T-cell (primary cell): ENCODE data around the gene ATXN7. TPM values are rescaled to one million over a fixed set of nuclear protein-coding genes. Genes with fewer than 3 reads are reported as not detected.
A peak's percentile ranks its signal among the peaks of the same experiment; 100 is the strongest.

Source experiments
- ATAC-seq, 4 experiments: fragments of 200-7000 bp in 3 of 4; fragments of 150-1000 bp in 1 of 4; cut with Tn5 transposase; replicated peaks in 1 of 4; 1 replicate in 3 of 4; 2 replicates in 1 of 4; pipeline ENCODE4 v1.10.0; 2021; ENCODE audit warnings: moderate library complexity in 3 of 4, mild to moderate bottlenecking in 2 of 4, moderate number of reproducible peaks in 1 of 4
- CTCF ChIA-PET, 2 donors: fragments of 300-600 bp; sonication (Branson Sonifier 250); formaldehyde crosslinking; loops; one replicate each; lab custom pipeline; 2022; ENCODE audit warnings: antibody characterized with exemption in 2 of 2; lab: Charles Lee
- POLR2A ChIA-PET, 2 donors: fragments of 300-600 bp; sonication (Branson Sonifier 250); formaldehyde crosslinking; loops; one replicate each; lab custom pipeline; 2022; ENCODE audit warnings: antibody characterized with exemption in 2 of 2; lab: Charles Lee
- DNase-seq, 35 experiments: peaks; one replicate each; pipeline versions ENCODE4 v3.0.0 to v3.0.0-alpha.2; 2013 to 2023
- H3K27ac ChIP-seq: one replicate; pipeline ENCODE4 v1.5.1; 2013; ENCODE audit warnings: low read length
- H3K27me3 ChIP-seq, 2 experiments: replicated peaks in 1 of 2; 1 replicate in 1 of 2; 2 replicates in 1 of 2; pipeline versions ENCODE4 v1.6.1 to v1.7.0; 2013; ENCODE audit warnings: low read length in 1 of 2, mixed read lengths in 1 of 2; ENCODE audit not compliant: control insufficient read depth in 2 of 2, insufficient read depth in 2 of 2; ENCODE audit errors: extremely low read depth in 1 of 2
- H3K36me3 ChIP-seq, 2 donors: 1 replicate in 1 of 2; 2 replicates in 1 of 2; pipeline versions ENCODE4 v1.6.1 to v1.7.0; 2013; ENCODE audit warnings: low read length in 1 of 2; ENCODE audit not compliant: control insufficient read depth in 2 of 2, insufficient read depth in 1 of 2; ENCODE audit errors: extremely low read depth in 1 of 2
- H3K4me1 ChIP-seq, 2 experiments: 1 replicate in 1 of 2; 2 replicates in 1 of 2; pipeline versions ENCODE4 v1.6.1 to v1.7.0; 2013; ENCODE audit warnings: low read length in 2 of 2, mixed read lengths in 1 of 2; ENCODE audit not compliant: insufficient read depth in 2 of 2, control insufficient read depth in 1 of 2; ENCODE audit errors: extremely low read depth in 1 of 2
- H3K4me3 ChIP-seq, 2 donors: 1 replicate in 1 of 2; 2 replicates in 1 of 2; pipeline versions ENCODE4 v1.5.1 to v1.7.0; 2013; ENCODE audit warnings: mild to moderate bottlenecking in 2 of 2, low read length in 1 of 2, moderate library complexity in 1 of 2; ENCODE audit not compliant: control insufficient read depth in 1 of 2; ENCODE audit errors: extremely low read depth in 1 of 2
- H3K9me3 ChIP-seq: 2 replicates; pipeline ENCODE4 v1.7.0; 2013
- H3K27ac Mint-ChIP-seq, 2 donors: one replicate each; pipeline ENCODE4 v1.8.0; 2020 to 2021; ENCODE audit warnings: mild to moderate bottlenecking in 2 of 2, mixed read lengths in 2 of 2
- H3K27me3 Mint-ChIP-seq, 2 donors: one replicate each; pipeline ENCODE4 v1.8.0; 2021 to 2022; ENCODE audit warnings: mixed read lengths in 2 of 2
- H3K36me3 Mint-ChIP-seq: one replicate; pipeline ENCODE4 v1.8.0; 2021; ENCODE audit warnings: mixed read lengths
- H3K4me1 Mint-ChIP-seq, 3 donors: one replicate each; pipeline ENCODE4 v1.8.0; 2020 to 2022; ENCODE audit warnings: mixed read lengths in 3 of 3, mild to moderate bottlenecking in 1 of 3
- H3K4me3 Mint-ChIP-seq, 3 donors: one replicate each; pipeline ENCODE4 v1.8.0; 2020 to 2022; ENCODE audit warnings: mild to moderate bottlenecking in 3 of 3, mixed read lengths in 3 of 3, moderate library complexity in 3 of 3
- H3K9me3 Mint-ChIP-seq, 3 donors: one replicate each; pipeline ENCODE4 v1.8.0; 2020 to 2022; ENCODE audit warnings: mixed read lengths in 3 of 3
- WGBS: methylation state at CpG from one replicate; pipeline ENCODE4 v1.1.5; 2013; ENCODE audit warnings: missing lambda C conversion rate; ENCODE audit not compliant: insufficient coverage; 5-methylcytosine and 5-hydroxymethylcytosine counted together
- total RNA-seq, 35 experiments: library from RNA in 6 of 35; stranded (reverse) in 6 of 35; fragments of 120-200 nt in 1 of 35; gene quantifications; one replicate each; pipeline versions ENCODE4 v1.2.1 to v1.2.4 and lab custom pipeline; 2013 to 2026

The ATXN7 gene
- total RNA-seq, 5 donors from 2014 or later (not counting 1 experiment from before 2014, with no cell fraction given) = 110 to 231 (median 123) TPM

DNA sequence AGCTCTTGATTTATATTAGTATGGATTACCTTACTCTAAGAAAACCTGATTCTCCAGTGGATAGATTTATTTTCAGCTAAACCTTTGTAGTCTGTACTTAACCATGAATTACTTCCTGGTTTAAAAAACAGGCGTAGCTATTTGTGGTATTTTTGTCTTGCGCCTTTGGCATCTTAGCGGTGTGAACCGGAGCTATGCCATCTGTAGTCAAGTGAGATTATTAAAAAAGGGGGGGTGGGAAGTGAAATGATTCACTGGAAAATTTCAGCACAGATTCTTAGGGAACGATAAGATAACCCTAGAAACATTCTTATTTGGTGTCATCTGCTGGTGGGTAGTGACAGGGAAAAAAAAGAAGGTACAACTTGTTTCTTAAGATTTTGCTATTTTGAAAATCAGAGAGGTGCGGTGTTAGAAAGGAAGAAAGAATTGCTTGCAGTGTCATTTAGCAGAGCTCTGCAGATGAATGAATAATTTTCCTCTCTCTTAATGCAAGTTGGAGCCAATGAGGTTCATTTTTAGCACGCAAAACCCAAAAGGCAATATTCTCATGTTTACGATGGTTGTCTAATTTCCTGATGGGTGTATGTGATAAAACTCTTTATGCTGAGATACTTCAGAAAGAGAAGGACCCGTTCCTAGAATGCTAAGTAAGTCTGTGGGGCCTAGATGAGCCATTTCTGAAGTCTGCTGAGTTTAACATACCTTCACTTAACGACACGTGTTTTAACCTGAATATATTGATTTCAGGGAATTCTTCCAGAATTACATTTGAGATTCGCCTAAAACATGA is 115.6 kb downstream of the ATXN7 start:
- peaks cover 83 to 94% (median 93%) of the 10 kb centered on the region in 3 donors for H3K4me1 Mint-ChIP-seq
- Histone ChIP-seq H3K27me3 (no peaks in the 10 kb centered on the region), H3K27ac (peak overlapping the region; percentile 69), H3K4me3 (peak overlapping the region; percentile 44 to 47), H3K36me3 (peaks cover 13 to 43% of the 10 kb centered on the region in 2 donors), H3K4me1 (peaks cover 51 to 70% of the 10 kb centered on the region in 2 experiments), H3K9me3 (no peaks in the 10 kb centered on the region)
- ATAC-seq = peak; percentile 82 to 85 (median 84)
- peak in 26 of 35 experiments; percentile 17 to 77 (median 40) for DNase-seq
- no peaks in the 10 kb centered on the region for H3K27me3 Mint-ChIP-seq
- POLR2A ChIA-PET = interaction anchor here (0.6 to 4.4 kb wide), 19 partner anchors 9 to 116 kb away, joined by 3 to 119 read pairs (median 4); no protein-coding TSS in a partner anchor
- CTCF ChIA-PET = interaction anchor here (0.6 to 7.0 kb wide), 26 partner anchors 9 to 101 kb away, joined by 3 to 220 read pairs (median 4); partner anchors contain the start of genes SCAANT1 (in 2 of the 2) and PSMD6 (in 1 of the 2)
- no peaks in the 10 kb centered on the region for H3K9me3 Mint-ChIP-seq
- WGBS = 27% methylated on average over 2 of the region's 12 CpGs
- peak overlapping the region; percentile 88 to 96 for H3K27ac Mint-ChIP-seq
- H3K36me3 Mint-ChIP-seq = peaks cover 37% of the 10 kb centered on the region
- H3K4me3 Mint-ChIP-seq = peak overlapping the region; percentile 65 to 88 (median 80)

DNA sequence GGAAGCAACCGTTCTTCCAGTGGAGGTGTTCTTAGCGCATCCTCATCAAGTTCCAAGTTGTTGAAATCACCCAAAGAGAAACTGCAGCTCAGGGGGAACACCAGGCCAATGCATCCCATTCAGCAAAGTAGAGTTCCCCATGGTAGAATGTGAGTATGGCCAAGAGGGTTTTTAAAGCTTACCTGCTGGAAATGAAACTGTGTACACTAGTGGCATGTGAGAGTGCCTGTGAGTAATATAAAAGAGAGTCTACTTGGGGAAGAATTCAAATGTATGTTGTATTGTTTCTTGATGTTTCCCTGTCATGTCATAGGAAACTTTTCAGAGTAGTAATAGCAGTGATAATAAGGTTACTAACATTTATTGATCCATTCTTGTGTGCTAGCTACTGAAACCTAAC is 116.4 kb downstream of the ATXN7 start:
- POLR2A ChIA-PET = interaction anchor here (1.0 to 4.4 kb wide), 4 partner anchors 13 to 29 kb away, joined by 3 to 119 read pairs (median 10); no protein-coding TSS in a partner anchor
- H3K36me3 Mint-ChIP-seq = peaks cover 37% of the 10 kb centered on the region

DNA sequence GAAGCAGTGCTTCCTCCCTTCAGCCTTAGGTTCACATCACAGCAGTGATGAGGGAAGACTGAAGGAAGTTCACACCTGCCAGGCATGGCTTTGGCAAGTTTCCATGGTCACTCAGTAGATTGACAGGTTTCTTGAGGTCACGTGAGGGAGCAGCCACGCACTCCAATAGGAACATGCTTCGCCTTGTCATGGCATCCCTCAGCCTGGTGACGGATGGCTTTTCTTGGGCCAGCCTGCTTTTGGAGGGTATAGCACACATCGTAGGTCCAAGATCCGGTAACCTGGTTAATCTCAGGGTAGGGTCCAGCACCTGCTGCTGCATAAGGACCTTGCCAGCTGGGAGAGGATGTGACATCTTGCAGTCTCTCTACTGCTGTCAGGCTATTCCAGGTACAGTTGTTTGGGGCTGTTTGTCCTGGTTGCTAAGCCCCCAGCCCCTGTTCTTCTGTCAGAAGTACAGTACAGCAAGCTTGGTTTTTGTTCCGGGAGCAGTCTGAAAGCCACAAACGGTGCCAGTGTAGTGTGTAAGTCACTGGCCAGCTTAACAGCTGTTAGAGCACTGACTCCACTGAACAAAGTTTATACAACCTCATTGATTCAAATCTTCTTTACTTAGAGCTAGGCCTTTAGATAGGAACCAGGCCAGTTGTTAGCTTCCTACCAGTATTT is 117.3 kb downstream of the ATXN7 start:
- peak overlapping the region; percentile 15 to 88 (median 23) for H3K4me3 Mint-ChIP-seq
- peaks cover 10 to 58% of the 10 kb centered on the region in 2 donors for H3K36me3 ChIP-seq
- H3K27ac ChIP-seq = peak overlapping the region; percentile 69
- H3K4me1 Mint-ChIP-seq = peaks cover 86 to 91% (median 90%) of the 10 kb centered on the region in 3 donors
- no peaks in the 10 kb centered on the region for H3K27me3 ChIP-seq
- WGBS = 97% methylated on average over 6 of the region's 8 CpGs
- peak in 6 of 35 experiments; percentile 9 to 30 (median 16) for DNase-seq
- ATAC-seq = no peak
- no peaks in the 10 kb centered on the region for H3K9me3 Mint-ChIP-seq
- ChIA-PET CTCF (interaction anchor here (0.6 to 7.0 kb wide), 9 partner anchors 9 to 40 kb away, joined by 3 to 220 read pairs (median 6); no protein-coding TSS in a partner anchor), POLR2A (interaction anchor here (0.9 to 1.2 kb wide), 4 partner anchors 9 to 27 kb away, joined by 4 to 6 read pairs (median 4); no protein-coding TSS in a partner anchor)
- peaks cover 46% of the 10 kb centered on the region for H3K36me3 Mint-ChIP-seq
- no peaks in the 10 kb centered on the region for H3K9me3 ChIP-seq
- H3K4me3 ChIP-seq = peak overlapping the region in 1 of 2 donors; percentile 2
- peak overlapping the region; percentile 88 to 96 for H3K27ac Mint-ChIP-seq
- H3K27me3 Mint-ChIP-seq = no peaks in the 10 kb centered on the region
- peaks cover 46 to 58% of the 10 kb centered on the region in 2 experiments for H3K4me1 ChIP-seq

More for the DNA sequence above, 116.4 kb downstream of the ATXN7 start:
- DNase-seq (no peak), ATAC-seq (no peak)
- Histone ChIP-seq H3K4me3 (peak overlapping the region; percentile 44 to 47), H3K27ac (peak overlapping the region; percentile 69), H3K4me1 (peaks cover 47 to 65% of the 10 kb centered on the region in 2 experiments), H3K27me3 (no peaks in the 10 kb centered on the region), H3K9me3 (no peaks in the 10 kb centered on the region), H3K36me3 (peaks cover 9 to 49% of the 10 kb centered on the region in 2 donors)
- Mint-ChIP-seq H3K9me3 (no peaks in the 10 kb centered on the region), H3K27me3 (no peaks in the 10 kb centered on the region), H3K27ac (peak overlapping the region; percentile 88 to 96), H3K4me3 (peak overlapping the region; percentile 65 to 88 (median 80)), H3K4me1 (peaks cover 83 to 92% (median 92%) of the 10 kb centered on the region in 3 donors)
- no CpG with 5 or more reads among the region's 2 CpGs for WGBS
- CTCF ChIA-PET = interaction anchor here (0.7 to 7.0 kb wide), 10 partner anchors 12 to 43 kb away, joined by 3 to 220 read pairs (median 14); partner anchors contain the start of gene PSMD6 (in 1 of the 2)

DNA sequence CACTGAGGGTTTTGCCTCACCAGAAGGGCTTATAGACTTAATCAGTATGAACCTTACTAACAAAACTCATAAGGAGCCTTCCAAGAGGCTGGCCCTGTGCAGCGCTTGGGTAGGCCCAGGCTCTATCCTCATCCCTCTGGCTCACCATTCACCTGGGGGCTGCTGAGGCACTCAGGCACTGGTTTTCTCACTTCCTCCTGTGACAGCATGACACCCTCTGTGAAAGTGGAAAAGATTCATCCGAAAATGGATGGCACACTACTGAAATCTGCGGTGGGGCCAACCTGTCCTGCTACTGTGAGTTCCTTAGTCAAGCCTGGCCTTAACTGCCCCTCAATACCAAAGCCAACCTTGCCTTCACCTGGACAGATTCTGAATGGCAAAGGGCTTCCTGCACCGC is 118.3 kb downstream of the ATXN7 start:
- H3K27ac Mint-ChIP-seq = peak overlapping the region; percentile 88 to 96
- Histone ChIP-seq H3K9me3 (no peaks in the 10 kb centered on the region), H3K36me3 (peaks cover 11 to 68% of the 10 kb centered on the region in 2 donors), H3K4me3 (no peak overlapping the region), H3K4me1 (peaks cover 40 to 50% of the 10 kb centered on the region in 2 experiments), H3K27me3 (no peaks in the 10 kb centered on the region), H3K27ac (peak overlapping the region; percentile 69)
- WGBS = 100% methylated on average over 3 of the region's 4 CpGs
- no peak for DNase-seq
- no peaks in the 10 kb centered on the region for H3K27me3 Mint-ChIP-seq
- H3K4me3 Mint-ChIP-seq = peak overlapping the region in 1 of 3 donors; percentile 25
- H3K9me3 Mint-ChIP-seq = no peaks in the 10 kb centered on the region
- H3K4me1 Mint-ChIP-seq = peaks cover 83 to 89% (median 87%) of the 10 kb centered on the region in 3 donors
- no peak for ATAC-seq
- CTCF ChIA-PET = interaction anchor here (0.7 to 7.0 kb wide), 10 partner anchors 11 to 41 kb away, joined by 3 to 220 read pairs (median 6); partner anchors contain the start of gene PSMD6 (in 1 of the 2)
- peaks cover 54% of the 10 kb centered on the region for H3K36me3 Mint-ChIP-seq
- POLR2A ChIA-PET = interaction anchor here in 1 of 2 donors (0.5 kb wide), 1 partner anchor 14 kb away, joined by 4 read pairs; no protein-coding TSS in a partner anchor

DNA sequence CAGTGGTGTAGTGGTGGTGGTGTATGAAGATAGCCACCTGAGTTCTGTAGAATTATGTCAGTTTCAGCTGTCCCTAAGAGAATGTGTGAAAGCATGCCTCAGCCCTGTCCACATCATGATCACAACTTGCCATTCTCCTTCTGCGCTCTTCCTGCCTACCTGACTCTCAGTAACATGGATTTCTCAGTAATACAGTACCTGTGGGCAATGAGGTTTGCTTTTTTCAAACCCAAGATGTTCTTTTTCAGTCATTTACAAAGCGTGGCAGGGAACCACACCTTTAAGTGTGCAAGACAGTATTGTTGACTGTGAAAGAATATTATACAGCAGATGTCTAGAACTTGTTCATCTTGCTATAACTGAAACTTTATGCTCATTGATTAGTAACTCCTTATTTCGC is 120.7 kb downstream of the ATXN7 start:
- WGBS = no CpG with 5 or more reads among the region's 3 CpGs
- DNase-seq = no peak
- POLR2A ChIA-PET = no interaction called here
- Histone ChIP-seq H3K27me3 (no peaks in the 10 kb centered on the region), H3K27ac (no peak overlapping the region), H3K36me3 (peaks cover 17 to 92% of the 10 kb centered on the region in 2 donors), H3K9me3 (no peaks in the 10 kb centered on the region), H3K4me1 (peaks cover 30 to 31% of the 10 kb centered on the region in 2 experiments), H3K4me3 (no peak overlapping the region)
- peak overlapping the region; percentile 44 to 67 for H3K27ac Mint-ChIP-seq
- CTCF ChIA-PET = interaction anchor here in 1 of 2 donors (2.5 to 3.0 kb wide), 3 partner anchors 10 to 22 kb away, joined by 9 to 16 read pairs (median 15); no protein-coding TSS in a partner anchor
- H3K4me3 Mint-ChIP-seq = no peak overlapping the region
- H3K27me3 Mint-ChIP-seq = no peaks in the 10 kb centered on the region
- no peak for ATAC-seq
- H3K4me1 Mint-ChIP-seq = peaks cover 62 to 78% (median 71%) of the 10 kb centered on the region in 3 donors
- no peaks in the 10 kb centered on the region for H3K9me3 Mint-ChIP-seq
- H3K36me3 Mint-ChIP-seq = peaks cover 72% of the 10 kb centered on the region
